K562 (cell line): ENCODE data around the gene IL21. TPM values are rescaled to one million over a fixed set of nuclear protein-coding genes. Genes with fewer than 3 reads are reported as not detected.

Source experiments
- FOXK2 ChIP-seq, 2 experiments: fragments of 450-650 bp; IDR thresholded peaks in 1 of 2; conservative IDR thresholded peaks in 1 of 2; 2 replicates each; pipeline ENCODE4 v1.6.1; 2016; ENCODE audit warnings: low read depth in 2 of 2, mild to moderate bottlenecking in 1 of 2
- GATAD2B ChIP-seq: fragments of 450-650 bp; IDR thresholded peaks from 2 replicates; pipeline ENCODE4 v1.6.1; 2017; ENCODE audit warnings: mild to moderate bottlenecking, borderline replicate concordance
- KAT8 ChIP-seq: fragments of 450-650 bp; IDR thresholded peaks from 2 replicates; pipeline ENCODE4 v1.6.1; 2016; ENCODE audit warnings: low read depth, mild to moderate bottlenecking
- KLF16 ChIP-seq: IDR thresholded peaks from 2 replicates; pipeline ENCODE4 v1.6.1; 2016; ENCODE audit warnings: antibody characterized with exemption
- MCM5 ChIP-seq: fragments of 450-650 bp; IDR thresholded peaks from 2 replicates; pipeline ENCODE4 v1.6.1; 2016; ENCODE audit warnings: low read depth
- NCOR1 ChIP-seq: fragments of 450-650 bp; IDR thresholded peaks from 2 replicates; pipeline ENCODE4 v1.6.1; 2016; ENCODE audit warnings: mild to moderate bottlenecking, moderate library complexity
- NFIX ChIP-seq: fragments of 250-450 bp; sonication (Bioruptor Pico); IDR thresholded peaks from 2 replicates; pipeline ENCODE4 v1.4.0; 2020; ENCODE audit warnings: low read depth, mild to moderate bottlenecking, moderate library complexity
- NR2C1 ChIP-seq, 2 experiments: fragments of 450-650 bp; IDR thresholded peaks; 2 replicates each; pipeline ENCODE4 v1.6.1; 2017; ENCODE audit warnings: mild to moderate bottlenecking in 2 of 2, antibody characterized with exemption in 1 of 2, inconsistent platforms in 1 of 2, missing compliant biosample characterization in 1 of 2, missing genetic modification characterization in 1 of 2
- SRSF3 ChIP-seq: fragments of 200-400 bp; formaldehyde crosslinking; IDR thresholded peaks from 2 replicates; pipeline ENCODE4 v1.6.1; 2016; ENCODE audit warnings: mild to moderate bottlenecking, low read length, moderate library complexity; ENCODE audit not compliant: insufficient read depth
- SRSF9 ChIP-seq: fragments of 200-400 bp; formaldehyde crosslinking; IDR thresholded peaks from 2 replicates; pipeline ENCODE4 v1.6.1; 2017; ENCODE audit warnings: low read depth, low read length, borderline replicate concordance
- STAG1 ChIP-seq: sonication (generic); formaldehyde crosslinking; IDR thresholded peaks from 2 replicates; pipeline ENCODE4 v1.5.0; 2020; ENCODE audit warnings: missing genetic modification reagents, borderline replicate concordance
- ZBTB1 ChIP-seq: sonication (generic); formaldehyde crosslinking; IDR thresholded peaks from 2 replicates; pipeline ENCODE4 v1.8.1; 2023; ENCODE audit warnings: missing genetic modification reagents, low read depth, mild to moderate bottlenecking, borderline replicate concordance
- ZC3H8 ChIP-seq: fragments of 450-650 bp; IDR thresholded peaks from 2 replicates; pipeline ENCODE4 v1.6.1; 2017
- ZNF121 ChIP-seq: sonication (generic); formaldehyde crosslinking; conservative IDR thresholded peaks from 2 replicates; pipeline ENCODE4 v1.8.0; 2022; ENCODE audit warnings: missing genetic modification reagents
- ZNF134 ChIP-seq: fragments of 250-450 bp; sonication (Bioruptor Pico); conservative IDR thresholded peaks from 2 replicates; pipeline ENCODE4 v1.4.0; 2020
- ZNF551 ChIP-seq: fragments of 250-450 bp; sonication (Bioruptor Pico); IDR thresholded peaks from 2 replicates; pipeline ENCODE4 v1.5.0; 2021; ENCODE audit warnings: mild to moderate bottlenecking, moderate library complexity
- polyA plus RNA-seq, 8 experiments: library from polyadenylated mRNA; depleted of rRNA in 4 of 8; stranded (reverse) in 5 of 8; unstranded in 3 of 8; fragments of >200 nt; fragmentation: Nextera tagmentation in 2 of 8; fragmentation: Illumina TruSeq in 1 of 8; extraction: Ambion mirVana in 2 of 8; extraction: Trizol in 1 of 8; gene quantifications; 2 replicates each; pipeline versions ENCODE4 v1.2.1 to v1.2.3, GENCODE V29; 2011 to 2014; ENCODE audit warnings: inconsistent platforms in 1 of 8, missing spikeins in 1 of 8
- total RNA-seq, 7 experiments: library from RNA; depleted of rRNA in 6 of 7; stranded (reverse); fragments of >200 nt in 6 of 7; fragmentation: Illumina TruSeq in 2 of 7; extraction: Trizol in 2 of 7; gene quantifications; 2 replicates each; pipeline versions ENCODE4 v1.2.1 to v1.2.3, GENCODE V29; 2011 to 2021; ENCODE audit warnings: low replicate concordance in 1 of 7
- TF ChIP-seq, protein P1 (sequence below): fragments of 450-650 bp; formaldehyde crosslinking; IDR thresholded peaks from 2 replicates; pipeline ENCODE4 v1.4.0; 2020; ENCODE audit warnings: mild to moderate bottlenecking, moderate library complexity
- TF ChIP-seq, protein P2 (sequence below): sonication (generic); formaldehyde crosslinking; IDR thresholded peaks from 2 replicates; pipeline ENCODE4 v1.8.1; 2023; ENCODE audit warnings: mild to moderate bottlenecking, missing genetic modification reagents
- TF ChIP-seq, protein P3 (sequence below): sonication (generic); formaldehyde crosslinking; IDR thresholded peaks from 2 replicates; pipeline ENCODE4 v1.8.0; 2022; ENCODE audit warnings: mild to moderate bottlenecking, missing genetic modification reagents
- TF ChIP-seq, protein P4 (sequence below): sonication (generic); formaldehyde crosslinking; IDR thresholded peaks from 2 replicates; pipeline ENCODE4 v1.8.0; 2022; ENCODE audit warnings: mild to moderate bottlenecking, missing genetic modification reagents, borderline replicate concordance
- TF ChIP-seq, protein P5 (sequence below): fragments of 250-450 bp; sonication (Bioruptor Pico); IDR thresholded peaks from 2 replicates; pipeline ENCODE4 v1.4.0; 2020; ENCODE audit warnings: mild to moderate bottlenecking

The IL21 gene
- total and polyA plus RNA-seq, 9 of the 15 experiments (the other 6 are each of a cell fraction or from before 2014, with no cell fraction given): not detected

DNA sequence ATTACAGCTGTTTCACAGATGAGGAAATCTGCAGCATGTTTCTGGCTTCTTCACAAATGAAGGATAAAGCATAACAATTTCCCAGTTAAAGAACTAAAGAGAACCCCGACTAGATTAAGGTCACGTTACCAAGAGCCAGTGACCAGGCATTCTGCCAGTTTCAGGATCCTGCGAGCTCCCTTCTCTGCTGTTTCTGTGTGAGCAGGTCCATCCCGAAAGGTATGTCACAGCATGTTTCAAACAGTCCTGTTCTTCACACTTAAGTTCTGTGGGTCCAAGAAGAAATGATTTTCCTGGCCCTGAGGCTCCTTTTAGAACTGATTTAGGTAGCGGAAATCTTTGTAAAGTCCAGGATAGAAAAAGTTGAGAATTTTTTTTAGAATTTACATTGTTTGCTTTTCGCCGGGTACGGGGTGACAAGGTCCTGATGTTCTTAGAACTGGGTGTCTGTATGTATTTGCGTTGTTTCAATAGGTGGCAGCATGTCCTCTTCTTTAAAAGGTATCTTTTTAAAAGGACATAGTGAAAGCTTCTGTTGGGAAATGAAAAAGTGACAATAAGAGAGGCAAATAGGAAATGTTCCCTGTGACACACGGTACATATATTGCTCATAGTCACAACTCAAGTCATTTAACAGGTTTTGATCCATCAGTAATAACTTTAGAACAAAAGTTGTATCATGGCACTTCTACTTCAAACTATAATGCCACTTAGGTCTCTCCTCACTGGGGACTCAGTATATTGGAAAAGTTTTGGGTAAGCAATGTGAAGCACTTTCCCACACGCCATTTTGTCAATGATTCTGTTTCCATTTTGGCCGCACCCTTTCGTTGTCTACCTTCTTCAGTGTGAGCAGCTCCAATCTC lies 18.4 kb downstream of the IL21 start (continued):
- TF ChIP-seq, protein P1, sequence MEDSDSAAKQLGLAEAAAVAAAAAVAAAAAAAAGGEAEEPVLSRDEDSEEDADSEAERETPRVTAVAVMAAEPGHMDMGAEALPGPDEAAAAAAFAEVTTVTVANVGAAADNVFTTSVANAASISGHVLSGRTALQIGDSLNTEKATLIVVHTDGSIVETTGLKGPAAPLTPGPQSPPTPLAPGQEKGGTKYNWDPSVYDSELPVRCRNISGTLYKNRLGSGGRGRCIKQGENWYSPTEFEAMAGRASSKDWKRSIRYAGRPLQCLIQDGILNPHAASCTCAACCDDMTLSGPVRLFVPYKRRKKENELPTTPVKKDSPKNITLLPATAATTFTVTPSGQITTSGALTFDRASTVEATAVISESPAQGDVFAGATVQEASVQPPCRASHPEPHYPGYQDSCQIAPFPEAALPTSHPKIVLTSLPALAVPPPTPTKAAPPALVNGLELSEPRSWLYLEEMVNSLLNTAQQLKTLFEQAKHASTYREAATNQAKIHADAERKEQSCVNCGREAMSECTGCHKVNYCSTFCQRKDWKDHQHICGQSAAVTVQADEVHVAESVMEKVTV (CRISPR knock-in tag): peak; percentile 90
- TF ChIP-seq ZNF121 (CRISPR knock-in tag) (no peak), KAT8 (peak; percentile 77), SRSF3 (no peak), ZNF134 (CRISPR knock-in tag) (no peak), GATAD2B (peak; percentile 21; the same call in 1 of the 2 replicates), NFIX (no peak), KLF16 (no peak), NCOR1 (no peak), ZC3H8 (no peak), ZBTB1 (CRISPR knock-in tag) (no peak), STAG1 (CRISPR knock-in tag) (no peak), ZNF551 (no peak), NR2C1 (IDR thresholded peaks at IDR 0.05) (peak; percentile 15; the same call in 1 of the 2 replicates), NR2C1 (tag; IDR thresholded peaks at IDR 0.05) (0 out of 2 replicates have a peak, but pooled peaks have one; percentile 22), SRSF9 (no peak), MCM5 (no peak), FOXK2 (conservative IDR thresholded peaks at IDR 0.05 in 1 of 2, IDR thresholded peaks at IDR 0.05 in 1 of 2; ENCODE audit: low read depth in 2 of 2) (peak; percentile 40 to 49; a peak in 2 of 4 replicates)
- TF ChIP-seq, protein P2, sequence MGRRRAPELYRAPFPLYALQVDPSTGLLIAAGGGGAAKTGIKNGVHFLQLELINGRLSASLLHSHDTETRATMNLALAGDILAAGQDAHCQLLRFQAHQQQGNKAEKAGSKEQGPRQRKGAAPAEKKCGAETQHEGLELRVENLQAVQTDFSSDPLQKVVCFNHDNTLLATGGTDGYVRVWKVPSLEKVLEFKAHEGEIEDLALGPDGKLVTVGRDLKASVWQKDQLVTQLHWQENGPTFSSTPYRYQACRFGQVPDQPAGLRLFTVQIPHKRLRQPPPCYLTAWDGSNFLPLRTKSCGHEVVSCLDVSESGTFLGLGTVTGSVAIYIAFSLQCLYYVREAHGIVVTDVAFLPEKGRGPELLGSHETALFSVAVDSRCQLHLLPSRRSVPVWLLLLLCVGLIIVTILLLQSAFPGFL: no peak
- TF ChIP-seq, protein P3, sequence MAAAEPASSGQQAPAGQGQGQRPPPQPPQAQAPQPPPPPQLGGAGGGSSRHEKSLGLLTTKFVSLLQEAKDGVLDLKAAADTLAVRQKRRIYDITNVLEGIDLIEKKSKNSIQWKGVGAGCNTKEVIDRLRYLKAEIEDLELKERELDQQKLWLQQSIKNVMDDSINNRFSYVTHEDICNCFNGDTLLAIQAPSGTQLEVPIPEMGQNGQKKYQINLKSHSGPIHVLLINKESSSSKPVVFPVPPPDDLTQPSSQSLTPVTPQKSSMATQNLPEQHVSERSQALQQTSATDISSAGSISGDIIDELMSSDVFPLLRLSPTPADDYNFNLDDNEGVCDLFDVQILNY: no peak
- TF ChIP-seq, protein P4, sequence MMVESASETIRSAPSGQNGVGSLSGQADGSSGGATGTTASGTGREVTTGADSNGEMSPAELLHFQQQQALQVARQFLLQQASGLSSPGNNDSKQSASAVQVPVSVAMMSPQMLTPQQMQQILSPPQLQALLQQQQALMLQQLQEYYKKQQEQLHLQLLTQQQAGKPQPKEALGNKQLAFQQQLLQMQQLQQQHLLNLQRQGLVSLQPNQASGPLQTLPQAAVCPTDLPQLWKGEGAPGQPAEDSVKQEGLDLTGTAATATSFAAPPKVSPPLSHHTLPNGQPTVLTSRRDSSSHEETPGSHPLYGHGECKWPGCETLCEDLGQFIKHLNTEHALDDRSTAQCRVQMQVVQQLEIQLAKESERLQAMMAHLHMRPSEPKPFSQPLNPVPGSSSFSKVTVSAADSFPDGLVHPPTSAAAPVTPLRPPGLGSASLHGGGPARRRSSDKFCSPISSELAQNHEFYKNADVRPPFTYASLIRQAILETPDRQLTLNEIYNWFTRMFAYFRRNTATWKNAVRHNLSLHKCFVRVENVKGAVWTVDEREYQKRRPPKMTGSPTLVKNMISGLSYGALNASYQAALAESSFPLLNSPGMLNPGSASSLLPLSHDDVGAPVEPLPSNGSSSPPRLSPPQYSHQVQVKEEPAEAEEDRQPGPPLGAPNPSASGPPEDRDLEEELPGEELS: no peak
- TF ChIP-seq, protein P5, sequence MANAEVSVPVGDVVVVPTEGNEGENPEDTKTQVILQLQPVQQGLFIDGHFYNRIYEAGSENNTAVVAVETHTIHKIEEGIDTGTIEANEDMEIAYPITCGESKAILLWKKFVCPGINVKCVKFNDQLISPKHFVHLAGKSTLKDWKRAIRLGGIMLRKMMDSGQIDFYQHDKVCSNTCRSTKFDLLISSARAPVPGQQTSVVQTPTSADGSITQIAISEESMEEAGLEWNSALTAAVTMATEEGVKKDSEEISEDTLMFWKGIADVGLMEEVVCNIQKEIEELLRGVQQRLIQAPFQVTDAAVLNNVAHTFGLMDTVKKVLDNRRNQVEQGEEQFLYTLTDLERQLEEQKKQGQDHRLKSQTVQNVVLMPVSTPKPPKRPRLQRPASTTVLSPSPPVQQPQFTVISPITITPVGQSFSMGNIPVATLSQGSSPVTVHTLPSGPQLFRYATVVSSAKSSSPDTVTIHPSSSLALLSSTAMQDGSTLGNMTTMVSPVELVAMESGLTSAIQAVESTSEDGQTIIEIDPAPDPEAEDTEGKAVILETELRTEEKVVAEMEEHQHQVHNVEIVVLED (CRISPR knock-in tag): no peak
